HG03103 (cell line): ENCODE results near the gene SCD5.

Source experiments
- ATAC-seq: cut with Tn5 transposase; IDR thresholded peaks from one replicate; pipeline ENCODE4 v1.9.1; 2021; ENCODE audit warnings: low read depth; ENCODE audit not compliant: unreplicated experiment

SCD5 gene

GRCh38 chr4:82797405-82798111, 1.0 kb downstream of the SCD5 start:
- ATAC-seq, result no peak

- ATAC-seq, result no peak
Observed at GRCh38 chr4:82797040-82797404, 1.6 kb downstream of the SCD5 start.

- no peak for ATAC-seq
Observed at GRCh38 chr4:82792912-82793649, 5.5 kb downstream of the SCD5 start.

- no peak for ATAC-seq
Observed at GRCh38 chr4:82791179-82791578, 7.4 kb downstream of the SCD5 start.

GRCh38 chr4:82790060-82790660, 8.4 kb downstream of the SCD5 start:
- no peak for ATAC-seq

- ATAC-seq, result no peak
Observed at GRCh38 chr4:82789025-82789776, 9.4 kb downstream of the SCD5 start.

GRCh38 chr4:82787342-82787741, 11.3 kb downstream of the SCD5 start:
- ATAC-seq, result no peak

GRCh38 chr4:82786828-82787227, 11.8 kb downstream of the SCD5 start:
- no peak for ATAC-seq

GRCh38 chr4:82785611-82786400, 12.8 kb downstream of the SCD5 start:
- ATAC-seq, result no peak

GRCh38 chr4:82784681-82785610, 13.7 kb downstream of the SCD5 start:
- ATAC-seq, result no peak

GRCh38 chr4:82782626-82783345, 15.8 kb downstream of the SCD5 start:
- no peak for ATAC-seq

GRCh38 chr4:82780752-82781231, 17.8 kb downstream of the SCD5 start:
- ATAC-seq, result peak; percentile 73

- no peak for ATAC-seq
Observed at GRCh38 chr4:82780170-82780751, 18.3 kb downstream of the SCD5 start.

GRCh38 chr4:82779032-82779431, 19.6 kb downstream of the SCD5 start:
- no peak for ATAC-seq

- no peak for ATAC-seq
Observed at GRCh38 chr4:82777857-82778525, 20.6 kb downstream of the SCD5 start.

- no peak for ATAC-seq
Observed at GRCh38 chr4:82776925-82777542, 21.6 kb downstream of the SCD5 start.

- ATAC-seq, result no peak
Observed at GRCh38 chr4:82775243-82775642, 23.4 kb downstream of the SCD5 start.
